Erythroblast (primary cell): Measurements from ENCODE around the gene TXLNG.

Experiments
- GATA1 ChIP-seq: IDR thresholded peaks from 2 replicates; pipeline ENCODE4 v1.6.1; 2011; ENCODE audit warnings: low read depth, mild to moderate bottlenecking, control low read depth, low read length, moderate library complexity
- POLR2A ChIP-seq: IDR thresholded peaks from 2 replicates; pipeline ENCODE4 v1.6.1; 2011; ENCODE audit warnings: mild to moderate bottlenecking, low read length

GRCh38 chrX:16839852-16840460, 53.7 kb downstream of the TXLNG start:
- TF ChIP-seq POLR2A: no peak
- no peak for TF ChIP-seq GATA1
